H9 (cell line): ENCODE data around the gene SBF1. TPM values are rescaled to one million over a fixed set of nuclear protein-coding genes. Genes with fewer than 3 reads are reported as not detected.

Experiments
- DNase-seq: peaks from one replicate; pipeline ENCODE4 v3.0.0-alpha.2; 2017
- H2AFZ ChIP-seq: one replicate; pipeline ENCODE4 v1.6.1; 2013; ENCODE audit warnings: mild to moderate bottlenecking, low read length, control low read depth, moderate library complexity
- H2AK5ac ChIP-seq: 2 replicates; pipeline ENCODE4 v1.6.1; 2013; ENCODE audit warnings: low read length, control low read depth, mixed read lengths; ENCODE audit not compliant: insufficient read length
- H2BK120ac ChIP-seq: one replicate; pipeline ENCODE4 v1.6.1; 2013; ENCODE audit warnings: low read depth, mild to moderate bottlenecking, low read length, control low read depth, inconsistent platforms; ENCODE audit not compliant: poor library complexity, severe bottlenecking
- H2BK12ac ChIP-seq: 2 replicates; pipeline ENCODE4 v1.6.1; 2013; ENCODE audit warnings: low read length, control low read depth, mixed read lengths, low read depth; ENCODE audit not compliant: insufficient read length
- H2BK15ac ChIP-seq: 2 replicates; pipeline ENCODE4 v1.6.1; 2013; ENCODE audit warnings: low read depth, low read length, control low read depth
- H2BK20ac ChIP-seq: one replicate; pipeline ENCODE4 v1.6.1; 2013; ENCODE audit warnings: low read depth, mild to moderate bottlenecking, low read length, control low read depth, inconsistent platforms; ENCODE audit not compliant: poor library complexity, severe bottlenecking
- H2BK5ac ChIP-seq: 2 replicates; pipeline ENCODE4 v1.6.1; 2013; ENCODE audit warnings: low read length, control low read depth, mixed read lengths; ENCODE audit not compliant: insufficient read length
- H3K14ac ChIP-seq: 2 replicates; pipeline ENCODE4 v1.6.1; 2013; ENCODE audit warnings: low read length, control low read depth; ENCODE audit not compliant: insufficient read depth
- H3K18ac ChIP-seq: 2 replicates; pipeline ENCODE4 v1.6.1; 2013; ENCODE audit warnings: low read depth, mild to moderate bottlenecking, mixed read lengths, low read length, control low read depth; ENCODE audit not compliant: insufficient read length
- H3K23ac ChIP-seq: 2 replicates; pipeline ENCODE4 v1.6.1; 2013; ENCODE audit warnings: low read length, control low read depth, mixed read lengths, low read depth; ENCODE audit not compliant: insufficient read length
- H3K23me2 ChIP-seq: 2 replicates; pipeline ENCODE4 v1.6.1; 2013; ENCODE audit warnings: low read depth, mild to moderate bottlenecking, mixed read lengths, low read length, control low read depth; ENCODE audit not compliant: insufficient read length, poor library complexity, severe bottlenecking
- H3K27ac ChIP-seq: 2 replicates; pipeline ENCODE4 v1.5.1; 2013; ENCODE audit warnings: low read length, control low read depth, mixed read lengths, low read depth; ENCODE audit not compliant: insufficient read length
- H3K27me3 ChIP-seq: 2 replicates; pipeline ENCODE4 v1.6.1; 2013; ENCODE audit warnings: low read length, control low read depth, inconsistent platforms; ENCODE audit not compliant: insufficient read depth
- H3K4ac ChIP-seq: 2 replicates; pipeline ENCODE4 v1.6.1; 2013; ENCODE audit warnings: low read depth, mild to moderate bottlenecking, control low read depth, inconsistent platforms, low read length, moderate library complexity
- H3K4me1 ChIP-seq: 2 replicates; pipeline ENCODE4 v1.6.1; 2013; ENCODE audit warnings: low read length, control low read depth, inconsistent platforms; ENCODE audit not compliant: insufficient read depth
- H3K4me2 ChIP-seq: 2 replicates; pipeline ENCODE4 v1.6.1; 2013; ENCODE audit warnings: low read length, control low read depth, mixed read lengths; ENCODE audit not compliant: insufficient read length, insufficient read depth
- H3K56ac ChIP-seq: 2 replicates; pipeline ENCODE4 v1.6.1; 2013; ENCODE audit warnings: low read depth, mild to moderate bottlenecking, mixed read lengths, low read length, control low read depth; ENCODE audit not compliant: insufficient read length
- H3K79me1 ChIP-seq: 2 replicates; pipeline ENCODE4 v1.6.1; 2013; ENCODE audit warnings: low read depth, mild to moderate bottlenecking, moderate library complexity, low read length, control low read depth, inconsistent platforms; ENCODE audit not compliant: insufficient read depth, poor library complexity, severe bottlenecking
- H3K79me2 ChIP-seq: 2 replicates; pipeline ENCODE4 v1.6.1; 2013; ENCODE audit warnings: low read length, control low read depth, inconsistent platforms; ENCODE audit not compliant: insufficient read depth
- H3K9ac ChIP-seq: 2 replicates; pipeline ENCODE4 v1.6.1; 2013; ENCODE audit warnings: low read length, control low read depth, mixed read lengths; ENCODE audit not compliant: insufficient read length; ENCODE audit errors: extremely low read depth
- H3K9me3 ChIP-seq: one replicate; pipeline ENCODE4 v1.6.1; 2013; ENCODE audit warnings: low read depth, low read length, inconsistent platforms; ENCODE audit not compliant: control insufficient read depth
- H3T11ph ChIP-seq: one replicate; pipeline ENCODE4 v1.6.1; 2013; ENCODE audit warnings: mild to moderate bottlenecking, low read length, control low read depth, inconsistent platforms
- H4K20me1 ChIP-seq: one replicate; pipeline ENCODE4 v1.6.1; 2013; ENCODE audit not compliant: control insufficient read depth, insufficient read length, insufficient read depth
- H4K5ac ChIP-seq: 2 replicates; pipeline ENCODE4 v1.6.1; 2013; ENCODE audit warnings: low read depth, mild to moderate bottlenecking, mixed read lengths, low read length, control low read depth; ENCODE audit not compliant: insufficient read length
- H4K8ac ChIP-seq: replicated peaks from 2 replicates; pipeline ENCODE4 v1.6.1; 2013; ENCODE audit warnings: low read length, control low read depth, mixed read lengths, low read depth; ENCODE audit not compliant: insufficient read length
- H4K91ac ChIP-seq: 2 replicates; pipeline ENCODE4 v1.6.1; 2013; ENCODE audit warnings: low read depth, mild to moderate bottlenecking, moderate library complexity, mixed read lengths, low read length, control low read depth; ENCODE audit not compliant: insufficient read length
- H3K27ac Mint-ChIP-seq, 3 experiments: 2 replicates in 2 of 3; 3 replicates in 1 of 3; pipeline ENCODE4 v1.8.0; 2020 to 2021; ENCODE audit warnings: mixed read lengths in 3 of 3, mild to moderate bottlenecking in 1 of 3, moderate library complexity in 1 of 3
- H3K27me3 Mint-ChIP-seq: 2 replicates; pipeline ENCODE4 v1.8.0; 2021; ENCODE audit warnings: low read depth, mild to moderate bottlenecking, moderate library complexity, mixed read lengths
- H3K36me3 Mint-ChIP-seq, 3 experiments: 2 replicates in 2 of 3; 3 replicates in 1 of 3; pipeline ENCODE4 v1.8.0; 2020 to 2021; ENCODE audit warnings: low read depth in 3 of 3, mixed read lengths in 3 of 3; ENCODE audit not compliant: insufficient read depth in 1 of 3
- H3K4me1 Mint-ChIP-seq, 2 experiments: 2 replicates each; pipeline ENCODE4 v1.8.0; 2020; ENCODE audit warnings: mixed read lengths in 2 of 2
- H3K4me3 Mint-ChIP-seq, 2 experiments: 2 replicates in 1 of 2; 3 replicates in 1 of 2; pipeline ENCODE4 v1.8.0; 2020 to 2021; ENCODE audit warnings: mild to moderate bottlenecking in 2 of 2, mixed read lengths in 2 of 2, moderate library complexity in 1 of 2
- H3K9me3 Mint-ChIP-seq, 2 experiments: 2 replicates in 1 of 2; 3 replicates in 1 of 2; pipeline ENCODE4 v1.8.0; 2020; ENCODE audit warnings: mild to moderate bottlenecking in 2 of 2, mixed read lengths in 2 of 2, moderate library complexity in 1 of 2
- CTCF ChIP-seq: fragments of 200-600 bp; sonication (generic); conservative IDR thresholded peaks from 3 replicates; pipeline ENCODE4 v1.8.0; 2021; ENCODE audit warnings: antibody characterized with exemption, mild to moderate bottlenecking
- WGBS: extraction: QIAGEN DNeasy Blood & Tissue Kit; methylation state at CpG from one replicate; pipeline ENCODE4 v1.1.7; 2013; ENCODE audit warnings: missing lambda C conversion rate, low lambda C conversion rate, mixed read lengths; ENCODE audit not compliant: insufficient read length; ENCODE audit errors: extremely low coverage; 5-methylcytosine and 5-hydroxymethylcytosine counted together
- total RNA-seq: library from RNA; stranded (reverse); gene quantifications from 2 replicates; pipeline ENCODE4 v1.2.1, GENCODE V29; 2021

SBF1 gene
- total RNA-seq, 1 experiment from 2014 or later, result 69.8 TPM

- H2BK12ac ChIP-seq, result no peak overlapping the region
- H3K27me3 Mint-ChIP-seq, result peaks cover 33% of the 10 kb centered on the region
- H4K5ac ChIP-seq, result no peak overlapping the region
- no peak overlapping the region for H3K23ac ChIP-seq
- H3K79me2 ChIP-seq, result peaks cover 16% of the 10 kb centered on the region; the same call in 1 of the 2 replicates
- H3K27ac ChIP-seq, result no peak overlapping the region
- H3K27me3 ChIP-seq, result peaks cover 9% of the 10 kb centered on the region; the same call in 1 of the 2 replicates
- no peak for DNase-seq
- TF ChIP-seq CTCF, result no peak
- H3K18ac ChIP-seq, result no peak overlapping the region
- H4K91ac ChIP-seq, result no peak overlapping the region
- no peak overlapping the region for H2BK120ac ChIP-seq
- H2BK5ac ChIP-seq, result no peak overlapping the region
- H3K9me3 ChIP-seq, result no peaks in the 10 kb centered on the region
- H3K27ac Mint-ChIP-seq, result peak overlapping the region in 1 of 3 experiments; percentile 53; a peak in 1 of 7 replicates
- H3K23me2 ChIP-seq, result peaks cover 13% of the 10 kb centered on the region
- H3K4me1 Mint-ChIP-seq, result peaks cover 30 to 33% of the 10 kb centered on the region in 2 experiments
- no peak overlapping the region for H3K4ac ChIP-seq
- H4K8ac ChIP-seq, result no peak overlapping the region
- H4K20me1 ChIP-seq, result peaks cover 4% of the 10 kb centered on the region
- H2AFZ ChIP-seq, result no peak overlapping the region
- peak overlapping the region; percentile 47 to 76 for H3K4me3 Mint-ChIP-seq
- H2BK20ac ChIP-seq, result no peak overlapping the region
- peak overlapping the region; percentile 38 for H3K4me2 ChIP-seq
- H3K14ac ChIP-seq, result no peak overlapping the region
- H3K56ac ChIP-seq, result no peak overlapping the region
- WGBS, result no CpG with 5 or more reads among the region's 6 CpGs
- H3T11ph ChIP-seq, result no peak overlapping the region
- no peak overlapping the region for H2BK15ac ChIP-seq
- no peak overlapping the region for H2AK5ac ChIP-seq
- H3K36me3 Mint-ChIP-seq, result peaks cover 0 to 7% (median 0%) of the 10 kb centered on the region in 3 experiments; a peak in 4 of 7 replicates
- H3K4me1 ChIP-seq, result no peaks in the 10 kb centered on the region; the same call in 1 of the 2 replicates
- peaks cover 14% of the 10 kb centered on the region for H3K79me1 ChIP-seq
- H3K9me3 Mint-ChIP-seq, result no peaks in the 10 kb centered on the region
- H3K9ac ChIP-seq, result no peak overlapping the region
Measured at GRCh38 chr22:50475652-50476002, 792 bp upstream of the SBF1 start.
